Body of pancreas (tissue), 4 donors: Measurements from ENCODE around the gene LIPC. TPM values are rescaled to one million over a fixed set of nuclear protein-coding genes. Genes with fewer than 3 reads are reported as not detected.

Experiments
- ATAC-seq: fragments of 150-250 bp; one replicate; pipeline ENCODE4 v1.9.1; 2016
- DNase-seq, 4 donors: peaks; one replicate each; pipeline ENCODE4 v3.0.0-alpha.2; 2019
- H3K27ac ChIP-seq, 4 donors: fragments of 200-600 bp; sonication (generic); 1 replicate in 3 of 4; 2 replicates in 1 of 4; pipeline versions ENCODE4 v1.5.1 to v1.6.1; 2016 to 2019; ENCODE audit warnings: mild to moderate bottlenecking in 1 of 4, mixed read lengths in 1 of 4, moderate library complexity in 1 of 4
- H3K27me3 ChIP-seq, 2 donors: fragments of 200-600 bp; sonication (generic); one replicate each; pipeline ENCODE4 v1.6.0; 2016; ENCODE audit warnings: mild to moderate bottlenecking in 1 of 2
- H3K36me3 ChIP-seq, 2 donors: fragments of 200-600 bp; sonication (generic); replicated peaks in 1 of 2; 2 replicates each; pipeline ENCODE4 v1.5.1; 2016; ENCODE audit warnings: low read depth in 2 of 2; ENCODE audit not compliant: insufficient read depth in 1 of 2
- H3K4me1 ChIP-seq: fragments of 200-600 bp; sonication (generic); one replicate; pipeline ENCODE4 v1.6.0; 2016
- H3K4me3 ChIP-seq, 2 donors: fragments of 200-600 bp; sonication (generic); 1 replicate in 1 of 2; 2 replicates in 1 of 2; pipeline ENCODE4 v1.5.1; 2016 to 2019
- H3K9me3 ChIP-seq, 3 donors: fragments of 200-600 bp; sonication (generic); 1 replicate in 2 of 3; 2 replicates in 1 of 3; pipeline ENCODE4 v1.5.1; 2016
- POLR2A ChIP-seq, 3 donors: fragments of 450-650 bp; IDR thresholded peaks; one replicate each; pipeline ENCODE4 v1.6.1; 2016; ENCODE audit warnings: antibody characterized with exemption in 3 of 3, mild to moderate bottlenecking in 2 of 3
- WGBS, 2 donors: methylation state at CpG; one replicate each; pipeline ENCODE4 v1.1.5; 2017; 5-methylcytosine and 5-hydroxymethylcytosine counted together
- intact Hi-C: fragments of 100-400 bp; cut with DNase I; formaldehyde crosslinking; loops from one replicate; pipeline ENCODE4 v1.15.1; 2023
- total RNA-seq, 2 donors: library from RNA; depleted of rRNA; stranded (reverse); fragments of >200 nt; gene quantifications; one replicate each; pipeline ENCODE4 v1.1.0, GENCODE V29; 2016
- TF ChIP-seq, protein P1 (sequence below), 7 experiments: fragments of 450-650 bp in 4 of 7; fragments of 200-600 bp in 3 of 7; sonication (generic) in 3 of 7; IDR thresholded peaks; one replicate each; pipeline ENCODE4 v1.5.1; 2016 to 2019; ENCODE audit warnings: antibody characterized with exemption in 7 of 7

LIPC gene
- total RNA-seq, 2 donors from 2014 or later = 1.6 to 2.3 TPM

DNA sequence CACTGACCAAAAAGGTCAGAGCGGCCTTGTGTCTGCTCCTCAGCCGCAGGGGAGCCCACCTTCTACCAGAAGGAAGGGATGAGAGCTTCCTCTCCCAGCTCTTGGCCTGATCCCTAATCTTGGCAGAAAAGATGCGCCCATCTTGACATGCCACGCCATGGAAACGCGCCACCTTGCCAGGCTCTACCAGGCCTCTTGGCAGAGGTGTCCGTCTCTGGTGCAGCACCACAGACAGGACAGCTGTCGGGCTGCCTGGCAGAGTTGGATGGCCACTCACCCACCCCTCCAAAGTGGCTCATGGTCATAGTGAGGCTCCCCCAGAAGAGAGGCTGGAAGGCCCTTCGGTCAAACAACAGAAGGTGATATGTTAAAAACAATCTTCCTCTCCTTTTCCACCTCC is 105.2 kb downstream of the LIPC start:
- DNase-seq (no peak), ATAC-seq (no peak)
- Histone ChIP-seq H3K4me3 (no peak overlapping the region), H3K4me1 (peaks cover 8% of the 10 kb centered on the region), H3K36me3 (no peaks in the 10 kb centered on the region), H3K9me3 (no peaks in the 10 kb centered on the region), H3K27me3 (no peaks in the 10 kb centered on the region), H3K27ac (no peak overlapping the region)
- intact Hi-C loops = no loop called here
- WGBS, 2 donors = 94 to 98% methylated on average over 5 to 9 of the region's 9 CpGs
- TF ChIP-seq POLR2A (IDR thresholded peaks at IDR 0.05) = no peak
- TF ChIP-seq, protein P1, sequence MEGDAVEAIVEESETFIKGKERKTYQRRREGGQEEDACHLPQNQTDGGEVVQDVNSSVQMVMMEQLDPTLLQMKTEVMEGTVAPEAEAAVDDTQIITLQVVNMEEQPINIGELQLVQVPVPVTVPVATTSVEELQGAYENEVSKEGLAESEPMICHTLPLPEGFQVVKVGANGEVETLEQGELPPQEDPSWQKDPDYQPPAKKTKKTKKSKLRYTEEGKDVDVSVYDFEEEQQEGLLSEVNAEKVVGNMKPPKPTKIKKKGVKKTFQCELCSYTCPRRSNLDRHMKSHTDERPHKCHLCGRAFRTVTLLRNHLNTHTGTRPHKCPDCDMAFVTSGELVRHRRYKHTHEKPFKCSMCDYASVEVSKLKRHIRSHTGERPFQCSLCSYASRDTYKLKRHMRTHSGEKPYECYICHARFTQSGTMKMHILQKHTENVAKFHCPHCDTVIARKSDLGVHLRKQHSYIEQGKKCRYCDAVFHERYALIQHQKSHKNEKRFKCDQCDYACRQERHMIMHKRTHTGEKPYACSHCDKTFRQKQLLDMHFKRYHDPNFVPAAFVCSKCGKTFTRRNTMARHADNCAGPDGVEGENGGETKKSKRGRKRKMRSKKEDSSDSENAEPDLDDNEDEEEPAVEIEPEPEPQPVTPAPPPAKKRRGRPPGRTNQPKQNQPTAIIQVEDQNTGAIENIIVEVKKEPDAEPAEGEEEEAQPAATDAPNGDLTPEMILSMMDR (IDR thresholded peaks at IDR 0.05) = no peak

DNA sequence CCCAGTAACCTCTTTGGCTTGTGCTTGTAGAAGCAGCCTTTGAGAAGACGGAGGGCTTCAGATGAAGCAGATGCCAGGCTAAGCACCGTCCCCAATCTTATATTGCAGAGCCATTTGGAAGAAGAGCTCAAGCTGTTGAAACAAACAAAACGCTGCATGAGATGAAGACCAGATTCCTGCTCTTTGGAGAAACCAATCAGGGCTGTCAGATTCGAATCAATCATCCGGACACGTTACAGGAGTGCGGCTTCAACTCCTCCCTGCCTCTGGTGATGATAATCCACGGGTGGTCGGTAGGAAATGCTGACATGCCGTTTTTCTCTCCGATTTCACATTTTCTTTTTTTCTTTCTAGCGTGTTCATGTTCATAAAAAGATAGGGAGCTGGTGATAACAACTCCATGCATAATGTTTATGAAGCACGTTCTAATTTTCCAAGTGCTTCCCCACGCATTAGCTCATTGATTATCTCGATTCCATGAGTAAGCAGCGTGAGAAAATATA is 106.5 kb downstream of the LIPC start:
- Histone ChIP-seq H3K36me3 (no peaks in the 10 kb centered on the region), H3K4me3 (no peak overlapping the region), H3K9me3 (no peaks in the 10 kb centered on the region), H3K27me3 (no peaks in the 10 kb centered on the region), H3K4me1 (peaks cover 4% of the 10 kb centered on the region), H3K27ac (no peak overlapping the region)
- ATAC-seq (no peak), DNase-seq (no peak)
- TF ChIP-seq, protein P1 (IDR thresholded peaks at IDR 0.05) = no peak
- TF ChIP-seq POLR2A (IDR thresholded peaks at IDR 0.05) = no peak
- WGBS, 2 donors = 82 to 85% methylated on average over 16 of the region's 16 CpGs
- intact Hi-C loops = no loop called here

DNA sequence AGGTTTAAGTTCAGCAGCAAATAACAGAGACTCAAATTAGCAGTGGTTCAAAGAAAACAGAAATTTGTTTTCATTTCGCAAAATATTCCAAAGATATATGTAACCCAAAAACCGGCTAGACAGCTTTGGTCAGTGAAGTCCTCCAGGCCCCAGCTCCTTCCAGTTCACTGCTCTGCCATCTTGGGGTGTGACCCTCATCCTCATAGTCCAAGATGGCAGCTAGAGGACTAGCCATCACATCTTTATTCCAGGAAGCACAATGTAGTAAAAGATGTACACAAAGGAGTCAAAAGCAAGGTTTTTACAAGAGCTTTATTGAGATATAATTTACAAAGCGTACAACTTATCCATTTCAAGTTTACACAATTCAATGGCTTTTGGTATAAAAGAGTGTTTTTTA is 107.1 kb downstream of the LIPC start:
- ATAC-seq = no peak
- peaks cover 4% of the 10 kb centered on the region for H3K4me1 ChIP-seq
- H3K4me3 ChIP-seq = no peak overlapping the region
- no peak overlapping the region for H3K27ac ChIP-seq
- no peaks in the 10 kb centered on the region for H3K9me3 ChIP-seq
- H3K36me3 ChIP-seq = no peaks in the 10 kb centered on the region
- DNase-seq = no peak
- no peak for TF ChIP-seq POLR2A (IDR thresholded peaks at IDR 0.05)
- TF ChIP-seq, protein P1 (IDR thresholded peaks at IDR 0.05) = no peak
- 92 to 94% methylated on average over 3 of the region's 3 CpGs for WGBS, 2 donors
- no peaks in the 10 kb centered on the region for H3K27me3 ChIP-seq
- intact Hi-C loops = no loop called here

DNA sequence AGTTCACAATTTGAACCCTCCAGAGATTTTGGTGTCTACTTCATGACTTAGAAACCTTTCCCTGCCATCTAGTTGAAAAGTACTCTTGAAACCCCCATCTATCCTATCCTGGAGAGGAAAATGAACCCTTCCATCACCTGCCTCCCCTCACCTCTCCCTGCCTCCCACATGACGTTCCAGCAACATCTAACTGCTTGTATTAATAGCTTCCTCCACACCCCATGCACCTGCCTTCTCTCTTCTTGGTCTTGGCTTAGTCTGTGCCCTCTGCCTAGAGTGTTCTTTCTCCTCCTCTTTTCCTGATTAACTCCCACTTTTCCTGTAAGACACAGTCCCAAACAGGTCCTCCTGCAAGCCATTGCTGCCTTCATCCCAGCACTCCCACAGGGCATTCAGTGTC is 107.8 kb downstream of the LIPC start:
- Histone ChIP-seq H3K4me1 (peaks cover 4% of the 10 kb centered on the region), H3K27ac (no peak overlapping the region), H3K4me3 (no peak overlapping the region), H3K9me3 (no peaks in the 10 kb centered on the region), H3K27me3 (no peaks in the 10 kb centered on the region), H3K36me3 (no peaks in the 10 kb centered on the region)
- DNase-seq = no peak
- no peak for ATAC-seq
- TF ChIP-seq, protein P1 (IDR thresholded peaks at IDR 0.05) = no peak
- no peak for TF ChIP-seq POLR2A (IDR thresholded peaks at IDR 0.05)
- WGBS, 2 donors = 63 to 72% methylated on average over 1 of the region's 1 CpG
- intact Hi-C loops = no loop called here

DNA sequence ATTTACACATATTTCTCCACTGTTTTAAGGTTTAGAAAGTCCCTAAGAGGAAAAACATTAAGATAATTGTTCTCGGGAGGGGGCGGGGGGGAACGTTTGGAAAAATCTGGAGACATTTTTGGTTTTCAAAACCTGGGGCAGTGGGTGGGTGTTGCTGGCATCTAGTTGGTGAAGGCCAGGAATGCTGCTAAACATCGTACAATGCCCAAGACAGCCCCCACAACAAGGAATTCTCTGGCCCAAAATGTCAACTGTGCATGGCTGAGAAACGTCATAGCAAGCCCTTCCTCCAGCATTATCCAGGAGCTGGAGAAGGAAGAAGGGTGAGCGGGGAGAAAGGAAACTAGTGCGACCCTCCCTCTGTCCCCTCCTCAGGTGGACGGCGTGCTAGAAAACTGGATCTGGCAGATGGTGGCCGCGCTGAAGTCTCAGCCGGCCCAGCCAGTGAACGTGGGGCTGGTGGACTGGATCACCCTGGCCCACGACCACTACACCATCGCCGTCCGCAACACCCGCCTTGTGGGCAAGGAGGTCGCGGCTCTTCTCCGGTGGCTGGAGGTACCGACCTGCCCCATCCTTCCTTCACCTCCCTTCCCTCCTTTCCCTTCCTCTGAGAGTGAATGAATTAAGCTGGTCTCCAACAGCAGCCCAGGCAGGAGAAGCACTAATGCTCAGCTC is 109.8 kb downstream of the LIPC start:
- WGBS, 2 donors = 79 to 89% methylated on average over 22 of the region's 22 CpGs
- Histone ChIP-seq H3K27ac (no peak overlapping the region), H3K27me3 (no peaks in the 10 kb centered on the region), H3K9me3 (no peaks in the 10 kb centered on the region), H3K4me3 (no peak overlapping the region), H3K4me1 (peaks cover under 1% of the 10 kb centered on the region), H3K36me3 (no peaks in the 10 kb centered on the region)
- intact Hi-C loops = no loop called here
- DNase-seq (no peak), ATAC-seq (no peak)
- TF ChIP-seq, protein P1 (IDR thresholded peaks at IDR 0.05) = no peak
- TF ChIP-seq POLR2A (IDR thresholded peaks at IDR 0.05) = no peak
